HG03045 (cell line): ENCODE measurements around the gene PAGE2.
"Not testable (repeated sequence)": the region's sequence is repeated elsewhere in the genome, so short reads cannot be mapped to it uniquely, and the experiment has no call there.

Source experiments
- ATAC-seq: cut with Tn5 transposase; IDR thresholded peaks from one replicate; pipeline ENCODE4 v1.9.1; 2021; ENCODE audit warnings: mild to moderate bottlenecking, moderate library complexity; ENCODE audit not compliant: unreplicated experiment

The PAGE2 gene

DNA sequence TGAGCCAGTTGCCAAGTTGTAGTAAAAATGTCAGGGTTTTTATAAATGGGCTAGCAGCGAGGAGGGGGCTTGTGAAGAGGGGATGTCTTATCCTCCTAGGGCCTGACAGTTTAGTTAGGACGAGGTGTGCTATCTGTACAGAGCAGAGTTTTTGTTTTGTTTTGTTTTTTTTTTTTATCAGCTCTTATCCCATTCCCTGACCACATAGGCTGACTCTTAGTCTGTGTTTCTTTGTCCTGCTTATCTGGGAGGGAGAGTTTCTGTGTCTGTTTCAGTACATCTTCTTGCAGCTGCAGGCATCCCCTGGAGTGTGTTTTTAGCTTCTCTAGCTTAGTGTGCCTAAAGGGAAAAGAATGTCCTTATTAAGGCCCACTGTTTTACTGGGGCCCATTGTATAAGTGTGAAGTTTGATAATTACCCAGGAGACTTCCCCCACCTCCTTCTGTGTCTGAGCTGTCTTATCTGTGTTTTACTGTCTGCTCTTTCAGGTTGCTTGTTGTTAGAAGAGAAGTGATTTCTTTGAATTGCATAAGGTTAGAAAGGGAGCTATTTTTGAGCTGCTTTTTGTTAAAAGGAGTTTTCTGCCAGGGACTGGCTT lies 32.0 kb downstream of the PAGE2 start:
- no peak for ATAC-seq

DNA sequence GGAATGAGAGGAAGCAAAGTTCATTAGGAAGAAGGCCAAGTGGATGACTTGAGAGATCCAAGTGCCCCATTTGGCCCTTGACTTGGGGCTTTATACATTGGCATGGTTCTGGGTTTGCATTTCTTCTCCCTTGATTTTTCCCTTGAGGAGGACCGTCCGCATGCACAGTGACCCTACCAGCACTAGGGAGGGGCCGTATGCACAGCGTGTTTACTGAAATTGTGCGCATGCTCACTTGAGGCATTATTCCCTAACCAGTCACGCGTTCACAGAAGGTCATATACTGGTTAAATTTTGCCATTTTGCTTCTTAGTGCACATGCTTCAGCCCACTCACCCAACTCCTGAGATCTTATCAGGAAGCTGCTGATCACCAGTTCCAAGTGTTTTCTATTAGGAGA lies 35.1 kb downstream of the PAGE2 start:
- no peak for ATAC-seq

DNA sequence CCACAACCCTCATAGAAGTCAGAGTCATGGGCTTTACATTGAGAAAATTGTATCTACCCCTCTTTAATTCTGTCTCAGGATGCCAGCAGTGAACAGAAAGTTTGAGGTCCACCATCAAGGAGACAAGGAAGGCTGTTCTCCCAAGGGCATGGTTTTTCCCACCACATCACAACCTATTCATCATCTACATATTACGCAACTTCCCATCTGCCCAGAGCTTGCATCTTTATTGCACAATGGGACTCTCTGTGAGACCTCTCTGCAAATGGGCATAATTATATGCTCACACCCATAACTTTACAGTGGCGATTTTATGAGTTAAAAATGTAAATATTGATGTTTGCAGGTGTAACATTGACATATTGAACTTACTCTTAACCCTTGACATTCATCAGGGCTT lies 38.9 kb downstream of the PAGE2 start:
- ATAC-seq = no peak

DNA sequence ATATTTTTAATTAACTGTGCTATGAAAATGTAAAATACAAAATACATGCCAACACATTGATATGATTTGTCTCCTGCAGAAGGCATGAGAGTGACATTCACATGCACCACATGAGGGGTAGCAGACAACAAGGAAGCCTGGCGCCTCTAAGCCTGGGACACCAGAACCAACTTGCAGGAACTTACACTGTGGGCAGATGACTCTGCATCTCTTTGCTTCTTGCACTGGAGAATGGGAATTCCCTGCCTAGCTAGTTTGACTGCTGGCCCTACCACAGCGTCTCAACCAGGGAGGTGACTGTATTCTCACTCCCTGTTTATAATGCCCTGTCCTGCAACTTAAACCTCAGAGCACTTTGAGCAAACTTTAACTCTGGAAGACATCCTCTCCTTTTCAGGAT lies 40.5 kb downstream of the PAGE2 start:
- ATAC-seq = no peak

DNA sequence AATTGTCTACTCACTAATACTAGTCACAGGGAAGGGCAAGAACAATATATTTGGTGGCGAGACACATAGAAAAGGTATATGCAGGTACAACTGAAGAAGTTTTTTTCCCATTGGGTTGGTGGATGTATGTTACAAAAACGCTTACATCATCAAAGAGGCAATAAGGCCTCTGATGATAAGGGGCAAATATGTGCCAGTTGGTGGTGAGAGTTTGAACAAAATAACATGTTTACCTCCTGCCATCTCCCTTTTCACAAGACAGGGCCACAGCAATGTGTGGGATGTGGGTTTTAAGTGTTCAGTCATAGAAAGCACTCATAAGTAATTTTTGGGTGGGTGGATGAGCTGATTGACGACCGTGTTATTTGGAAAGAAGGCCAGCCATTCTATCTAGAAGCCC lies 41.7 kb downstream of the PAGE2 start:
- no peak for ATAC-seq

DNA sequence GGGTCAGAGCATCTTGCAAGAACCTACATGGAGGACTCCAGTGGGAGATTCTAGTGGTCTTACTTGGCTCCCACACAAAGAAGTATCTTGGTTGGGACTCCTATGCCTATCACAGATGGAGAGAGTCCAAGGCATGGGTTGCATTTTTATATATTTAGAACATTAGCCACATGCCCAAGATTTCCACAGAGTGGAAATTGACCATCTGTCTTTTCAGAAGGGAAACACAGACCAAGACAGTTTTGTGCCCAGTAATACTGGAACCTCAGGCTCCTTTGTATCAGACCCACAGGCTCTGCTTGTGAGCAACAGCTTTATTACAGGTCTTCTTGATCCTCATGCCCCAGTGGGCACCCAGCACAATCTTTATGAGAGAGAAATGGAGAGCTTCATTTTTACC lies 43.6 kb downstream of the PAGE2 start:
- no peak for ATAC-seq

DNA sequence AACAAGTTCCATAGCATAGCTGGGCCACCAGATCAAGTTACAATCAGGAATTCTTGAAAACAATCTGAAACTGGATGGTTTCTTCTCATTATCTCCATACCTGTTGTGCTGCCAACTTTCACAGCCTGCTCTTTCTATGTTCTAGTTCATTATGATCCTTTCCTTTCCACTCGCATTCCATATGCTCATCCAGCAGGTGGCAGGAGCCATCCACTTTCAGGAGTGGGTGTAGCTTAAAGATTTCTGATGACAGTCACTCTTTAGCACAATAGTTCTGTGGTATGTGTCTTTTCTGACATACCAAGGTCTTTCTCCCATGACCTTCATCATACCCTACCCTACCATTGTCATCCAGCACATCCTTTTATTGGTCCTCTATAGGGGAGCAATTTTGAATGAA lies 46.4 kb downstream of the PAGE2 start:
- ATAC-seq = no peak

DNA sequence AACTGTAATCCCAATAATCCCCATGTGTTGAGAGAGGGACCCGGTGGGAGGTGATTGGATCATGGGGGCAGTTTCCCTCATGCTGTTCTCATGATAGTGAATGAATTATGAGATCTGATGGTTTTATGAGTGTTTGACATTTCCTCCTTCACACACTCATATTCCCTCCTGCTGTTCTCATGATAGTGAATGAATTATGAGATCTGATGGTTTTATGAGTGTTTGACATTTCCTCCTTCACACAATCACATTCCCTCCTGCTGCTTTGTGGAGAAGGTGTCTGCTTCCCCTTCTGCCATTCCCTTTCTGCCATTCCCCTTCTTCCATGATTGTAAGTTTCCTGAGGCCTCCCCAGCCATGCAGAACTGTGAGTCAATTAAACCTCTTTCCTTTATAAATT lies 52.0 kb downstream of the PAGE2 start:
- ATAC-seq = not testable (repeated sequence)
